HG03575 (cell line): Measurements from ENCODE around the gene TNMD.

ENCODE experiments used
- ATAC-seq: cut with Tn5 transposase; IDR thresholded peaks from one replicate; pipeline ENCODE4 v1.9.1; 2021; ENCODE audit not compliant: unreplicated experiment, insufficient number of reproducible peaks, low FRiP score; ENCODE audit errors: extremely low read depth

The TNMD gene

GRCh38 chrX:100642290-100642689, 57.6 kb downstream of the TNMD start:
- ATAC-seq: no peak

- no peak for ATAC-seq
Observed at GRCh38 chrX:100643212-100643611, 58.5 kb downstream of the TNMD start.

GRCh38 chrX:100643956-100644860, 59.5 kb downstream of the TNMD start, which contains the start of gene SRPX2:
Gene SRPX2, plus strand, starts transcription at chrX:100644199. Its CDS starts 2,124 bp downstream, at chrX:100646323.
- ATAC-seq: no peak

GRCh38 chrX:100645106-100645505, 60.4 kb downstream of the TNMD start:
- no peak for ATAC-seq

GRCh38 chrX:100647095-100647494, 62.4 kb downstream of the TNMD start:
- ATAC-seq: no peak

GRCh38 chrX:100647739-100648138, 63.0 kb downstream of the TNMD start:
- no peak for ATAC-seq

GRCh38 chrX:100648458-100649417, 64.0 kb downstream of the TNMD start:
- ATAC-seq: no peak
